CD4-positive, alpha-beta T cell treated with Interferon gamma for 1 hour (primary cell): Measurements from ENCODE around the gene PHF10.
"Not testable (repeated sequence)": the region's sequence is repeated elsewhere in the genome, so short reads cannot be mapped to it uniquely, and the experiment has no call there.

Source experiments
- DNase-seq: peaks from one replicate; pipeline ENCODE4 v3.0.0-alpha.2; 2020

Gene PHF10

DNA sequence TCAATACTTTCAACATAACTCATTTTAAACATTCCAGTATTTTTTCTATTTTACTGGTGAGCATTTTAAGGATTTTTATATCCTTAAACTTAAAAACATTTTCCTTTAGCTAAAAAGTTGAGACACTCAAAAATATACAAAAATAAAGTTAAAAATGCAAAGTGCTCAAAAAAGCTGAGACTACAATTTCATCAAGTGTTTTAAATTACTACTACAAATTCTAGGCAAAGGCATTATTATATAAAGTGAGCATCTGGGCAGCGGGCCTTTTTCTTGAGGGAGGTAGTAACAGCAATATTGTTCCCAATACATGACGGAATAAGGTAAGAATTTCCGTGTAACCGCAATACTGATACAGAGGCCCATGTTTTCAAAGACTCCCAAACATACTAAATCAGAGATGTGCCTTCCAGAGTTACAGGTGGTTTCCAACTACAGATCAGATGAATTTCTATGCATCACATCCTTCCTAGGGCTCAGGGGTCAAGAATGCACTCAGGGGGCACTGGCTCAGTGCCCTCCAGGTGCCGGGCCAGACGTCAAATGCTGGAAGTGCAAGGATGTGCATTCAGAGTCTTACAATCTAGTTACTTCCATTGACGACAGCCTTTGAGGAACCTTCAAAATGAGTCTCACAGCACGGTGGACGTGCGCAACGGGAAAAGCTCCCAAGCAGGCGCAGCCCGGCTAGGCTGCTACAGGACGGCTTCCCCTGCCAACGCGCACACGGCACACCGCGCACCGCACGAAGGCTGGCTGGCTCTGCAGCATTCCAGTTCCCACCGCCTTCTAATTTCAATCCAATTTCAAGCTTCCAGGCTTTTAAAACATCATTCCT is 1.7 kb downstream of the PHF10 start:
- DNase-seq: peak; percentile 27

DNA sequence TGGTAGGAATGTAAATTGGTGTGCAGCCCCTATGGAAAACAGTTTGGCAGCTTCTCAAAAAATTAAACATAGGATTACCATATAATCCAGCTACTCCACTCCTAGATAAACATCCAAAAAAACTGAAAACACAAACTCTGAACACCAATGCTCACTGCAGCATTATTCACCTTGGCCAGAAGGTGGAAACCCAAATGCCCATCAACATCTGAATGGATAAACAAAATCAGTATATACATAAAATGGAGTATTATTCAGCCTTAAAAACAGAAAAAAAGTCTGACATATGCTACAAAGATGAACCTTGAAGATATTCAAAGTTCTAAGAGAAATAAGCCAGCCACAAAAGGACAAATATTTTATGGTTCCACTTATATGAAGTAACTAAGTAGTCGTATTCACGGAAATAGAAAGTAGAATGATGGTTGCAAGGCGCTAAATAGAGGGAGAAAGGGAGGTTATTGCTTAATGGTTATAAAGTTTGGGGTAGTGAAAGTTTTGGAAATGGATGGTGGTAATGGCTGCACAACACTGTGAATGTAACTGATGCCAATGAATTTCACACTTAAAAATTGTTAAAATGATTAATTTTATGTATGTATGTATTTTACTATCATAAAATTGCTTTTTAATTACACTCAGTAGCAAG is 4.0 kb downstream of the PHF10 start:
- no peak for DNase-seq

DNA sequence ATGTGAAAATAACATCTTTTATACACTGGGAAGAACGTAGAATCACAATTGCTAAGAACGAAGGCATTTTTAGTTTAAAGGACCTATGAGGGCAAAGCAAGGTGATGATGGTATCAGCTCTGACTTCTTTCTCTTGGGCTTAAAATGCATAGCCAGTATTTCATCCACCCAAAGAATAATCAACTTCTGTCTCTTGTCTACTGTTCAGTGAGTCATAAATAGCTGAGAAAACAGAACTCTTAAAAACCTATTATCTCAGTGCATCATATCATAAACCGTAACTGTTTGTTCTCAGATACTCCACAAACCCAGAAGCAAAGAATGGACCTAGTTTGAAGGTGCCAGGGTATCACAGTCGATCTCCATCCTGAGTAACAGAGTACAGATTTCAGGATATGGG is 5.2 kb downstream of the PHF10 start:
- DNase-seq: no peak

DNA sequence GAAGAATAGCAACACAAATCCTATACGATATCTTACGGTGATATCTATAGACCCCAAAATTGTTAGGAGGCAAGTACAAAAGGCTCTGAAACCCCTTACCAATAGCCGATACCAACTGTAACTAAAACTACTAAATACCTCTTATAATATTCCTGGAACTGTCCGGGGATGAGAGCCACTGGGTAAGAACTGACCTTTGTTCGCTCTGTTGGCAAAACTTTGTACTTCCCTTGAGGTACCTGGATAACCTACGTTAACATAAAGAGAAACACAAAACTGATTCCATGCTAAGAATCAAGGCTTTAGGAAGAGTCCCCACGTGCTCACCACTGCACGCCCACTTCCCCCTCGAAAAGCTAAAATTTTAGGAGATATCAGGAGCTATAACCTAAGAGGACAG is 9.7 kb downstream of the PHF10 start:
- no peak for DNase-seq

DNA sequence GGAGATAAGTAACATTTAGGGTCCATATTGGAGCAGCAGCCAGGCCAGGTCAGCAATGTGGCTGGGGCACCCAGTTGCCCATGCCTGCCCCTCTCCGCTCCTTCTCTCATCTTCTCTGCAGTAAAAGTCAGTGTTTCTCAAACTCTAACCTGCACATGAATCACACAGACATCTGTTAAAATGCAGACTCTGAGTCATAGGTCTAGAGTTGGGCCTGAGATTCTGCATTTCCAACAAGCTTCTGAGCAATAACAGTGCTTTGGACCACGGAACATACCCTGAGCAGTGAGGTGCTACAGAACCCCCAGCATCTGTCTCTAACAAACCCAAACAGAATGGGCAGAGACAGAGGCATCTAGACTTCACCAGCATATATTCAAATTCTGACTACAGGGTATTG is 10.1 kb downstream of the PHF10 start:
- DNase-seq: no peak

DNA sequence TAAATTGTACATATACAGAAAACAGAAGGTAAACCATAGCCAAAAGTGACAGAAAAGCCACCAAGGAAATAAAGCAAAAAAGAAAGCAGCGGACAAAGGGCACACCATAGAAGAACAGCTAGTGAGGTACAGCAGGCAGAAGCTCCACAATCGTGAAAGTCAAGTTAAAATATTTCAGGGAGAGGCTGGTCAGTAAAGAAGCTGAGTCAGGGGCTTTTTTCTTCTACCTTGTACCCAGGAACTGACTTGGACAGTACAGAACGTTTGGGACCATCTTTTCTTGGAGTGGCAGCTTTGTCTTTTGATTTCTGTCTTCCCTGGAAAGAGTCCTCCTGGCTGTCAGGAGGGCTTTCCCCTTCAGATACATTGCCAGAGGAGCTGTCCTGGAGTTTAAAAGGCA is 14.3 kb downstream of the PHF10 start:
- DNase-seq: no peak

GRCh38 chr6:169709293-169709692 is 15.0 kb downstream of the PHF10 start:
- DNase-seq: no peak

DNA sequence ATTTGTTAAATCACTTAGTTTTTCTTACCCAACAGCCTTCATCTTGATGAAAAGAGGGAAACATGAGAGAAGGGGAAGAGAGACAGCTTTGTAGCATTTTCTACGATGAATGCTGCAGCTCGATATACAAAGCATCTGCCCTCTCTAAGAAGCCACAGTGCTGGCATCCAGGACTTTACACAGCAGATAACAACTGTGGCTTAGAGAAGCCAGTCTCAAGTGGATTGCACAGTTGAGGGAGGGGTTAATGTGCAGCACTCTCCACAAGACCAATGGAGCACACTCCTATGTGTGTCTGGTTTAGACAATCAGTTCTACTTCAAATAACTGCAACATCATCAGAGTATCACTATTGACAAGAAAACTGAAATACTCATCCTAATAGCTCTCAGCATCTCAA is 16.5 kb downstream of the PHF10 start:
- DNase-seq: no peak

DNA sequence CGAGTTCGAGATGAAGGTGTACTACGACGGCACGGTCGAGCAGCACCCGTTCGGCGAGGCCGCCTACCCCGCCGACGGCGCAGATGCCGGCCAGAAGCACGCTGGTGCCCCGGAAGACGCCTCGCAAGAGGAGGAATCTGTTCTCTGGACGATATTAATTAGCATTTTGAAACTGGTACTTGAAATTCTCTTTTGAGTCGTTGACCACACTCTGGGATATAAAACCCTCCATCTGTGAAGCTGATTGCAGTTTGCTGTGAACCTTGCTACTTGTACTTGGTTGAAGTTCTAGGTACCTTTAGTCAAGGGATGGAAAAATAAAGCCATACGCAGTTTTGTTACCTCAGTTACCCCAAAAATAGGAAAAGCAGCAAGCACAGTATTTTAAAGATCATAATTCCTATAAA is 21.5 kb downstream of the PHF10 start:
- DNase-seq: no peak

GRCh38 chr6:169701954-169702839 is 22.1 kb downstream of the PHF10 start, which contains the start of the genes C6orf120 and WDR27:
TSS of gene C6orf120 (plus strand) at chr6:169702126. CDS start at chr6:169702460, 334 bp downstream.
TSS of gene WDR27 (minus strand) at chr6:169702029. CDS start at chr6:169689005, 13,024 bp downstream.
- peak; percentile 97 for DNase-seq

GRCh38 chr6:169701311-169701953 is 22.9 kb downstream of the PHF10 start:
- DNase-seq: no peak

- DNase-seq: no peak
Observed at GRCh38 chr6:169700296-169700695, 24.0 kb downstream of the PHF10 start.

- not testable (repeated sequence) for DNase-seq
Observed at GRCh38 chr6:169697115-169697514, 27.2 kb downstream of the PHF10 start.

- DNase-seq: no peak
Observed at GRCh38 chr6:169695131-169695530, 29.2 kb downstream of the PHF10 start.

DNA sequence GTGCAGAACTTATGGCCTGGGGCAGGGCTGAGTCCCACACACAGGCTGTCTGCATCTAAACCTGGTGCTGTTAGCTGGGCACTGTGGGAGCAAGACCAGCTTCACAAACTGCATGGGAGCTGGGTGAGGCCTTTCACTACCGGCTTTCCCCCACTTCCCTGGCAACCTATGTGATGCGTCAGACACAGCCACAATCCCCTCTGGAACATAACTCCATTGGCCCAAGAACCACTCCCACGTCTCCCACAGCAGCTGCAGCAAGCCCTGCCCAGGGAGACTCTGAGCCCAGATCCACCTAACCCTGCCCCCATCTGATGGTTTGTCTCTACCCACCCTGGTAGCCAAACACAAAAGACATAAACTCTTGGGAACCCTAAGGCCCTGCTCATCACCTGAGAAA is 31.8 kb downstream of the PHF10 start:
- no peak for DNase-seq

- no peak for DNase-seq
Observed at GRCh38 chr6:169691260-169691659, 33.0 kb downstream of the PHF10 start.

GRCh38 chr6:169689287-169689686 is 35.0 kb downstream of the PHF10 start:
- no peak for DNase-seq

DNA sequence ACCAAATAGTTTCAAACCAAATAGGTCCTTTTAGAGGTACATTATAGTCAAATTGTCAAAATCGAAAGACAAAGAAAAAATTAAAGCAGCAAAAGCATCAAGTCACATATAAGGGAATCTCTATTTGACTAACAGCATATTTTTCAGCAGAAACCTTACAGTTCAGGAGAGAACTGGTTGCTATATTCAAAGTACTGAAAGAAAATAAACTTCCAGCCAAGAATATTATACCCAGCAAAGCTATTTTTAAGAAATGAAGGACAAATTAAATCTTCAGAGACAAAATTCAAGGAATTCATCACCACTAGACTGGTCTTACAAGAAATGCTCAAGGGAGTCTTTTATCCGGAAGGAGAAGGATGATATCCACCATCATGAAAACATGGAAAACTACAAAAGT is 38.4 kb downstream of the PHF10 start:
- no peak for DNase-seq

DNA sequence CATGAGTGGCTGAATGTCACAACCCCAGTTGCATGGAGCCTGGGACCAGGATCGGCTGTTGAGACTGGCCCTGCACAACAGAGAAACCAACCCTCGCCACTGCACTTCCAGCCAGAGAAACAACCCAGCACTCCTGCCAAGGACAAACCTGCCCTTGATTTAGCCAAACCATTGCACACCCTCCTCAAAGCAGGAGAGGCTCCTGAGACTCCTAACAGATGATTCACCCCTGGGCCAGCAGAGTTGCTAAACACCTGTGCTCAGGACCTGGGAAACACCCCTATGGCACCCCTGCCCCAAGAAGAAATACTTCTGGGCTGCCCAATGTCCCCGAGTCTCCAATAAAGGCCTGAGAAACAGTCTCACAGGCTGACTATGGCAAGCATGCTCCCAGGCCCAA is 40.2 kb downstream of the PHF10 start:
- no peak for DNase-seq

- DNase-seq: no peak
Observed at GRCh38 chr6:169678342-169678741, 46.0 kb downstream of the PHF10 start.

DNA sequence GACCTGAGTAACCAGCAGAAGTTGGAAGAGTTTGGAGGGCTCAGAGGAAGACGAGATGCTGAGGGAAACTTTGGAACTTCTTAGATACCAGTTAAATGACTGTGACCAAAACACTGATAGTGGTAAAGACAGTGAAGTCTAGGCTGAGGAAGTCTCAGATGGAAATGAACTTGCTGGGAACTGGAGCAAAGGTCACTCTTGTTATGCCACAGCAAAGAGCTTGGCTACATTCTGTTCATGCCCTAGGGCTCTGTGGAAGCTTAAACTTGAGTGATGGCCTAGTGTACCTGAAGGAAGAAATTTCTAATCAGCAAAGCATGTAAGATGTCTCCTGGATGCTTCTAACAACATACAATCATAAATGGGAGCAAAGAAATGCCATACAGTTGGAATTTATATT is 47.2 kb downstream of the PHF10 start:
- DNase-seq: no peak

GRCh38 chr6:169675011-169675410 is 49.3 kb downstream of the PHF10 start:
- no peak for DNase-seq

DNA sequence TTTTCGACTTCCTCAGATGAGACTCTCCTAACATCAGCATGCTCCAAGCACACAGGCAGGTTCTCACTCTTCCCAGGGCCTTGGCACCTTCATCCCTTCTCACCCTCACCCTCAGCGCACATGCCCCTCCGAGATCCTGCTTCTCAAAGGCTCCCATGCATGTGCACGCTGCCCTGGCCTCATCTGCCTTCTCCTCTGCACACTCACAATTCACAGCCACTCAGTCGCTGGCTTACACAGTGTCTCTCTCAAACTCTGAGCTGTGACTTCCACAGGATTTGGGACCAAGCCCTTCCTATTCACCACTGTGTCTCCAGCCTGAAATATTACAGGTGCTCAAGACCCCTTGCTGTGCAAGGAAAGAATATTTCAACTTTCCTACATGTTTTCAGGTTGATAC is 52.7 kb downstream of the PHF10 start:
- DNase-seq: no peak
